ENCODE data around the gene CPAMD8. TPM values are rescaled to one million over a fixed set of nuclear protein-coding genes. Genes with fewer than 3 reads are reported as not detected.
A peak's percentile ranks its signal among the peaks of the same experiment; 100 is the strongest.

The CPAMD8 gene
- total RNA-seq, 6 experiments from 2014 or later, result 0.90 to 1.8 (median 1.2) TPM

- Histone ChIP-seq H3K9me3 (no peaks in the 10 kb centered on the region), H3K4me1 (no peaks in the 10 kb centered on the region), H3K4me3 (no peak overlapping the region), H3K36me3 (peaks cover 0 to 50% (median 12%) of the 10 kb centered on the region in 4 donors), H3K27ac (no peak overlapping the region), H3K27me3 (no peaks in the 10 kb centered on the region)
- ATAC-seq (no peak), DNase-seq (no peak)
- 97% methylated on average over 5 of the region's 21 CpGs for WGBS (ENCODE audit: insufficient coverage, low coverage, low lambda C conversion rate, missing lambda C conversion rate)
- intact Hi-C loops (cut with DNase I), result no loop called here
- no peak for TF ChIP-seq POLR2A (IDR thresholded peaks at IDR 0.05)
- TF ChIP-seq CTCF (IDR thresholded peaks at IDR 0.05), result no peak
These were observed 153.9 kb downstream of the CPAMD8 start for GRCh38 chr19:16872728-16873127.

DNA sequence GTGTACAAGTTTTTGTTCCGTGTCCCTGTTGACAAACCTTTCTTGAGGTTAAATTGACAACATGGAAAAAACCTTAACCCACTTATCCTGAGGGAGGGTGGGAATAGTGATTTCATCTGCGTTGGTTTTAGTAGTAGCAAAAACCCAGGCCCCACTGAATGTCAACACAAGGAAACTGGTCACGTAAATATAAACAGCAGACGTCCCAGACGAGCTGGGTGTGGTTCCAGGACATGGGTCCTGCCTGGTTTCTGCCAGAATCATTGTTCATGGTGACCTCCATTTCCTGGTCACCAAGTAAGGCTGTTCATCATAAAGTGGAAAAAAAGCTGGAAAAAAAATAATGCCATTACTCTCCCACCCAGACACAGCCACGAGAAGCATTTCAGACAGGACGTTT is 154.7 kb downstream of the CPAMD8 start:
- no peaks in the 10 kb centered on the region for H3K27me3 ChIP-seq
- TF ChIP-seq POLR2A (IDR thresholded peaks at IDR 0.05) (no peak), CTCF (IDR thresholded peaks at IDR 0.05) (no peak)
- H3K27ac ChIP-seq, result no peak overlapping the region
- H3K9me3 ChIP-seq, result no peaks in the 10 kb centered on the region
- WGBS (ENCODE audit: insufficient coverage, low coverage, low lambda C conversion rate, missing lambda C conversion rate), result 66% methylated on average over 7 of the region's 7 CpGs
- no peaks in the 10 kb centered on the region for H3K4me1 ChIP-seq
- intact Hi-C loops (cut with DNase I), result no loop called here
- ATAC-seq (peak; percentile 26 to 62 (median 39)), DNase-seq (no peak)
- peaks cover 0 to 50% (median 10%) of the 10 kb centered on the region in 4 donors for H3K36me3 ChIP-seq
- H3K4me3 ChIP-seq, result no peak overlapping the region

- Histone ChIP-seq H3K36me3 (peaks cover 0 to 52% (median 9%) of the 10 kb centered on the region in 4 donors), H3K27me3 (no peaks in the 10 kb centered on the region), H3K4me3 (no peak overlapping the region), H3K4me1 (no peaks in the 10 kb centered on the region), H3K9me3 (no peaks in the 10 kb centered on the region), H3K27ac (no peak overlapping the region)
- WGBS (ENCODE audit: insufficient coverage, low coverage, low lambda C conversion rate, missing lambda C conversion rate), result 93% methylated on average over 5 of the region's 30 CpGs
- DNase-seq (no peak), ATAC-seq (no peak)
- intact Hi-C loops (cut with DNase I), result no loop called here
- TF ChIP-seq CTCF (IDR thresholded peaks at IDR 0.05), result no peak
- TF ChIP-seq POLR2A (IDR thresholded peaks at IDR 0.05), result no peak
These were observed 157.2 kb downstream of the CPAMD8 start for GRCh38 chr19:16869331-16869972.

GRCh38 chr19:16868423-16869130 is 158.0 kb downstream of the CPAMD8 start:
- intact Hi-C loops (cut with DNase I), result no loop called here
- Histone ChIP-seq H3K27ac (no peak overlapping the region), H3K27me3 (no peaks in the 10 kb centered on the region), H3K4me3 (no peak overlapping the region), H3K36me3 (peaks cover 0 to 58% (median 9%) of the 10 kb centered on the region in 4 donors), H3K9me3 (no peaks in the 10 kb centered on the region), H3K4me1 (no peaks in the 10 kb centered on the region)
- no peak for TF ChIP-seq CTCF (IDR thresholded peaks at IDR 0.05)
- TF ChIP-seq POLR2A (IDR thresholded peaks at IDR 0.05), result no peak
- no peak for DNase-seq
- 88% methylated on average over 5 of the region's 20 CpGs for WGBS (ENCODE audit: insufficient coverage, low coverage, low lambda C conversion rate, missing lambda C conversion rate)
- ATAC-seq, result no peak

Data from right lobe of liver (tissue), 6 donors.